ENCODE data around the gene SLC27A6. TPM values are rescaled to one million over a fixed set of nuclear protein-coding genes. Genes with fewer than 3 reads are reported as not detected.

SLC27A6 gene, protein sequence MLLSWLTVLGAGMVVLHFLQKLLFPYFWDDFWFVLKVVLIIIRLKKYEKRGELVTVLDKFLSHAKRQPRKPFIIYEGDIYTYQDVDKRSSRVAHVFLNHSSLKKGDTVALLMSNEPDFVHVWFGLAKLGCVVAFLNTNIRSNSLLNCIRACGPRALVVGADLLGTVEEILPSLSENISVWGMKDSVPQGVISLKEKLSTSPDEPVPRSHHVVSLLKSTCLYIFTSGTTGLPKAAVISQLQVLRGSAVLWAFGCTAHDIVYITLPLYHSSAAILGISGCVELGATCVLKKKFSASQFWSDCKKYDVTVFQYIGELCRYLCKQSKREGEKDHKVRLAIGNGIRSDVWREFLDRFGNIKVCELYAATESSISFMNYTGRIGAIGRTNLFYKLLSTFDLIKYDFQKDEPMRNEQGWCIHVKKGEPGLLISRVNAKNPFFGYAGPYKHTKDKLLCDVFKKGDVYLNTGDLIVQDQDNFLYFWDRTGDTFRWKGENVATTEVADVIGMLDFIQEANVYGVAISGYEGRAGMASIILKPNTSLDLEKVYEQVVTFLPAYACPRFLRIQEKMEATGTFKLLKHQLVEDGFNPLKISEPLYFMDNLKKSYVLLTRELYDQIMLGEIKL
- under 0.01 TPM in 1 of 2 replicates, not detected in the other for total RNA-seq (ENCODE audit: low replicate concordance)

DNA sequence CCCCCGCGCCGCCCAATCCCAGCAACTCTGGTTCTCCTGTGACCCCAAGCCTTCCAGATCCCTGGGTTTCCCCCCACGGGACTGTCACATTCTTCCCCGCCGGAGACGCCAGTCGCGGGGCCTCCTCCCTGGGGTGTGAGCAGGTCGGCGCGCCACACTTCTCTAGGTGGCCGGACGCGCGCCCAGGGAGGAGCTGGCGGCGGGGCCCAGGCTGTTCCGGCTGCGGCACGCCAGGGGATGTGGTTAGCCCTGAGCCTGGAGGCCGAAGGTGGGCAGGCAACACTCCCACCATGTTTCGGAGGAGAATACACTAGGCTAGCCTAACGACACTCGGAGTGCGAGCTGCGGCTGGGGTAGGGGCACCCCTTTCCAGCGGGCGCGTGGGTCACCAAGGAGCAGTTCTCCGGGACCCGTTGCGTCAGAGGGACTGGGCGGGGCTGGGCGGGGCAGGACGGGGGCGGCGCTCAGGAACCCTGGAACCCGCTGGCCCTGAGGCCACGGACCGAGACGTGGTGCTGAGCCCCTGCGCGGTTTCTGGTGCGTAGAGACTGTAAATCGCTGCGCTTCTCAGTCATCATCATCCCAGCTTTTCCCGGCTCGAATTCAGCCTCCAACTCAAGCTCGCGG lies at the start of gene SLC27A6:
Gene SLC27A6 (plus strand): TSS at position 478 of the 627 bp plus-strand sequence. CDS start 650 bp downstream, outside the sequence.

Other genes starting within 250 kb of the SLC27A6 start
- gene ISOC1, start 129.3 kb downstream of the SLC27A6 start, total RNA-seq (ENCODE audit: low replicate concordance): 6.9 and 15.9 TPM in 2 replicates

Measured in smooth muscle cell of the coronary artery (primary cell).